ENCODE data around the gene FBXO10. TPM values are rescaled to one million over a fixed set of nuclear protein-coding genes. Genes with fewer than 3 reads are reported as not detected.

Gene FBXO10
- total and polyA plus RNA-seq, 2 of the 8 experiments (the other 6 are each of a cell fraction or from before 2014, with no cell fraction given) = 13.1 to 13.9 TPM

- TF ChIP-seq CHD7 (IDR thresholded peaks at IDR 0.05; ENCODE audit: insufficient replicate concordance, low read length) = no peak
Measured at GRCh38 chr9:37497320-37497719, 78.9 kb downstream of the FBXO10 start (continued).
